OCI-LY3 (cell line): ENCODE data around the gene PFKFB3.

Experiments used
- EZH2phosphoT487 ChIP-seq: fragments of 200-600 bp; shearing (Covaris generic); IDR thresholded peaks from 2 replicates; pipeline ENCODE4 v1.6.1; 2018; ENCODE audit warnings: antibody characterized with exemption, mixed run types, low read depth
- TF ChIP-seq, protein P1 (sequence below): fragments of 200-600, 300-600 bp; sonication (generic); IDR thresholded peaks from 2 replicates; pipeline ENCODE4 v1.5.1; 2014; ENCODE audit warnings: antibody characterized with exemption, low read length, low read depth

DNA sequence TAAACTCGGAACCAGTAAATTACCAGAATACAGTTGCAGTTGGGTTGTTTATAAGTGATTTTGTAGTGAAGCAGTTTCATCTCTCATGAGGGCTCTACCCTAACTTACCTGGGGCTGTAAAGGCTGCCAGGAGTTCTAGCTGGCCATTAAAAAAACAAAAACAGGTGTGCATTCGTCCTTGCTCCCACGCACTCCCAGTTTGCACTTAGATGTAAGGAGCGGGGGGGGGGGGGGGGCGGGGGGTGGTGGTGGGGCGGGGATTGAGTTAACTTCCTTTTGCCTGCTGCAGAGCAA is 2.3 kb upstream of the PFKFB3 start:
- TF ChIP-seq, protein P1, sequence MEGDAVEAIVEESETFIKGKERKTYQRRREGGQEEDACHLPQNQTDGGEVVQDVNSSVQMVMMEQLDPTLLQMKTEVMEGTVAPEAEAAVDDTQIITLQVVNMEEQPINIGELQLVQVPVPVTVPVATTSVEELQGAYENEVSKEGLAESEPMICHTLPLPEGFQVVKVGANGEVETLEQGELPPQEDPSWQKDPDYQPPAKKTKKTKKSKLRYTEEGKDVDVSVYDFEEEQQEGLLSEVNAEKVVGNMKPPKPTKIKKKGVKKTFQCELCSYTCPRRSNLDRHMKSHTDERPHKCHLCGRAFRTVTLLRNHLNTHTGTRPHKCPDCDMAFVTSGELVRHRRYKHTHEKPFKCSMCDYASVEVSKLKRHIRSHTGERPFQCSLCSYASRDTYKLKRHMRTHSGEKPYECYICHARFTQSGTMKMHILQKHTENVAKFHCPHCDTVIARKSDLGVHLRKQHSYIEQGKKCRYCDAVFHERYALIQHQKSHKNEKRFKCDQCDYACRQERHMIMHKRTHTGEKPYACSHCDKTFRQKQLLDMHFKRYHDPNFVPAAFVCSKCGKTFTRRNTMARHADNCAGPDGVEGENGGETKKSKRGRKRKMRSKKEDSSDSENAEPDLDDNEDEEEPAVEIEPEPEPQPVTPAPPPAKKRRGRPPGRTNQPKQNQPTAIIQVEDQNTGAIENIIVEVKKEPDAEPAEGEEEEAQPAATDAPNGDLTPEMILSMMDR, result no peak
- TF ChIP-seq EZH2phosphoT487, result no peak
